ENCODE data around the gene RBM26.

DNA sequence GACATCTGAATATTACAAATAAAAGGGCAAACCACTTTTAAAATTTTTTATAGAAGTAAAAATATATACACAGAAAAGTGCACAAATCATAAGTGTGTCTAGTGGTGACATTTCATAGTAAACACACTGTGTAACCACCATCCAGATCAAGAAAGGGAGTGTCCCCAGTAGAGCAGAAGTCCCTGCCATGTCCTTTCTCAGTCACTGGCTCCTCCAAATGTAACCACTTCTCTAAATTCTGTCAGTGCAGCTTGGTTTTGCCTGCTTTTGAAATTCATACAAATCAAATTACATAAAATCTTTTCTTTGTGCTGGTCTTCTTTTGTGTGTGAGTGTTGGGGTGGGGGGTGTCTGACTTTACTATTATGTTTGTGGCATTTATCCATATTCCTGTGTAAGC lies 116.5 kb downstream of the RBM26 start:
- TF ChIP-seq POLR2AphosphoS5 (IDR thresholded peaks at IDR 0.05), result no peak
- TF ChIP-seq CTCF (IDR thresholded peaks at IDR 0.05), result no peak
- no peak for TF ChIP-seq POLR2A (IDR thresholded peaks at IDR 0.05)
- no peak for TF ChIP-seq EP300 (IDR thresholded peaks at IDR 0.05)
